ENCODE results near the gene SHROOM2.
A peak's percentile ranks its signal among the peaks of the same experiment; 100 is the strongest.
"Not testable (repeated sequence)": the region's sequence is repeated elsewhere in the genome, so short reads cannot be mapped to it uniquely, and the experiment has no call there.

Gene SHROOM2

GRCh38 chrX:9832811-9833210 is 46.6 kb downstream of the SHROOM2 start:
- no peak for DNase-seq (ENCODE audit: low spot score)

GRCh38 chrX:9835585-9836210 is 49.5 kb downstream of the SHROOM2 start:
- no peak for DNase-seq (ENCODE audit: low spot score)

GRCh38 chrX:9842541-9842940 is 56.3 kb downstream of the SHROOM2 start:
- DNase-seq (ENCODE audit: low spot score): peak; percentile 85

- no peak for DNase-seq (ENCODE audit: low spot score)
Observed at GRCh38 chrX:9844936-9845577, 58.8 kb downstream of the SHROOM2 start.

- no peak for DNase-seq (ENCODE audit: low spot score)
Observed at GRCh38 chrX:9845578-9845952, 59.3 kb downstream of the SHROOM2 start.

GRCh38 chrX:9846631-9847030 is 60.4 kb downstream of the SHROOM2 start:
- DNase-seq (ENCODE audit: low spot score): peak; percentile 65

GRCh38 chrX:9847071-9847470 is 60.8 kb downstream of the SHROOM2 start:
- peak; percentile 90 for DNase-seq (ENCODE audit: low spot score)

GRCh38 chrX:9848718-9849479 is 62.7 kb downstream of the SHROOM2 start:
- DNase-seq (ENCODE audit: low spot score): no peak

GRCh38 chrX:9851890-9852289 is 65.7 kb downstream of the SHROOM2 start:
- no peak for DNase-seq (ENCODE audit: low spot score)

- no peak for DNase-seq (ENCODE audit: low spot score)
Observed at GRCh38 chrX:9853307-9853706, 67.1 kb downstream of the SHROOM2 start.

- DNase-seq (ENCODE audit: low spot score): no peak
Observed at GRCh38 chrX:9855561-9856283, 69.5 kb downstream of the SHROOM2 start.

GRCh38 chrX:9856588-9856987 is 70.4 kb downstream of the SHROOM2 start:
- no peak for DNase-seq (ENCODE audit: low spot score)

- DNase-seq (ENCODE audit: low spot score): no peak
Observed at GRCh38 chrX:9857575-9858474, 71.6 kb downstream of the SHROOM2 start.

GRCh38 chrX:9858684-9859083 is 72.5 kb downstream of the SHROOM2 start:
- DNase-seq (ENCODE audit: low spot score): not testable (repeated sequence)

GRCh38 chrX:9859711-9860555 is 73.7 kb downstream of the SHROOM2 start:
- DNase-seq (ENCODE audit: low spot score): no peak

- no peak for DNase-seq (ENCODE audit: low spot score)
Observed at GRCh38 chrX:9860826-9861225, 74.6 kb downstream of the SHROOM2 start.

GRCh38 chrX:9861711-9862110 is 75.5 kb downstream of the SHROOM2 start:
- no peak for DNase-seq (ENCODE audit: low spot score)

GRCh38 chrX:9862525-9862924 is 76.3 kb downstream of the SHROOM2 start:
- DNase-seq (ENCODE audit: low spot score): no peak

- DNase-seq (ENCODE audit: low spot score): no peak
Observed at GRCh38 chrX:9862953-9863352, 76.7 kb downstream of the SHROOM2 start.

- DNase-seq (ENCODE audit: low spot score): no peak
Observed at GRCh38 chrX:9864011-9864410, 77.8 kb downstream of the SHROOM2 start.

Measured in SW480 (cell line).